Right atrium auricular region (tissue), 2 donors: Measurements from ENCODE around the gene ANTXR1. TPM values are rescaled to one million over a fixed set of nuclear protein-coding genes. Genes with fewer than 3 reads are reported as not detected.

Source experiments
- DNase-seq: peaks from one replicate; pipeline ENCODE4 v3.0.0-alpha.2; 2019; ENCODE audit warnings: low spot score
- H3K27ac ChIP-seq, 2 donors: fragments of 200-600 bp; sonication (generic); 1 replicate in 1 of 2; 2 replicates in 1 of 2; pipeline ENCODE4 v1.5.1; 2016 to 2019
- H3K27me3 ChIP-seq, 2 donors: fragments of 200-600 bp; sonication (generic); one replicate each; pipeline versions ENCODE4 v1.5.1 to v1.6.0; 2017 to 2019
- H3K36me3 ChIP-seq: fragments of 200-600 bp; sonication (generic); one replicate; pipeline ENCODE4 v1.5.1; 2016
- H3K4me1 ChIP-seq, 2 donors: fragments of 200-600 bp; sonication (generic); one replicate each; pipeline versions ENCODE4 v1.5.1 to v1.6.0; 2017 to 2019
- H3K4me3 ChIP-seq, 2 donors: fragments of 200-600 bp; sonication (generic); 1 replicate in 1 of 2; 2 replicates in 1 of 2; pipeline ENCODE4 v1.5.1; 2017 to 2019; ENCODE audit warnings: mild to moderate bottlenecking in 1 of 2, moderate library complexity in 1 of 2
- H3K9me3 ChIP-seq, 2 donors: fragments of 200-600 bp; sonication (generic); one replicate each; pipeline ENCODE4 v1.5.1; 2019
- total RNA-seq, 2 donors: library from RNA; depleted of rRNA; stranded (reverse); fragments of >200 nt; gene quantifications; one replicate each; pipeline ENCODE4 v1.1.0, GENCODE V29; 2016
- TF ChIP-seq, protein P1 (sequence below), 2 donors: fragments of 200-600 bp; sonication (generic); IDR thresholded peaks; one replicate each; pipeline ENCODE4 v1.5.1; 2019; ENCODE audit warnings: antibody characterized with exemption in 2 of 2

The ANTXR1 gene
- total RNA-seq, 2 donors from 2014 or later = 27.3 to 52.2 TPM

DNA sequence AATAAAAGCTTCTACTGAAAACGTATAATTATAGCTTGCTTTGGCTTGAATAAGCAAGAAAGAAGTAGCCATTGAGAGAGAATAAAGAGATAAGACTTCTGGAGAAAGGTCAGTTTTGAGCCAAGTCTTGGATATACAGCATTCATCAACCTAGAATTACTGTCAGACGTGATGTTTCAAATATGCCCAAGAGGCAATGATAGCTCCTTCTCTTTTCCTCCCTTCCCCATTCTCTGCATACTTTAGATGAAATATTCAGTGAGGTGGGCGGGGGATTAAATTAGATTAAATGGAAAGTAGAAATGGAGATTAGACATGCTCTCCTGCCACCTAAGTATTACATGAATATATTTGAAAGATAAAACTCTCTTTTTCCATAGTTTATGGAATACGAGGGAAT, 8.7 kb downstream of the ANTXR1 start:
- no peak for DNase-seq
- Histone ChIP-seq H3K27ac (no peak overlapping the region), H3K4me1 (peaks cover 0 to 27% of the 10 kb centered on the region in 2 donors), H3K4me3 (no peak overlapping the region), H3K9me3 (no peaks in the 10 kb centered on the region), H3K27me3 (no peaks in the 10 kb centered on the region), H3K36me3 (no peaks in the 10 kb centered on the region)
- TF ChIP-seq, protein P1, sequence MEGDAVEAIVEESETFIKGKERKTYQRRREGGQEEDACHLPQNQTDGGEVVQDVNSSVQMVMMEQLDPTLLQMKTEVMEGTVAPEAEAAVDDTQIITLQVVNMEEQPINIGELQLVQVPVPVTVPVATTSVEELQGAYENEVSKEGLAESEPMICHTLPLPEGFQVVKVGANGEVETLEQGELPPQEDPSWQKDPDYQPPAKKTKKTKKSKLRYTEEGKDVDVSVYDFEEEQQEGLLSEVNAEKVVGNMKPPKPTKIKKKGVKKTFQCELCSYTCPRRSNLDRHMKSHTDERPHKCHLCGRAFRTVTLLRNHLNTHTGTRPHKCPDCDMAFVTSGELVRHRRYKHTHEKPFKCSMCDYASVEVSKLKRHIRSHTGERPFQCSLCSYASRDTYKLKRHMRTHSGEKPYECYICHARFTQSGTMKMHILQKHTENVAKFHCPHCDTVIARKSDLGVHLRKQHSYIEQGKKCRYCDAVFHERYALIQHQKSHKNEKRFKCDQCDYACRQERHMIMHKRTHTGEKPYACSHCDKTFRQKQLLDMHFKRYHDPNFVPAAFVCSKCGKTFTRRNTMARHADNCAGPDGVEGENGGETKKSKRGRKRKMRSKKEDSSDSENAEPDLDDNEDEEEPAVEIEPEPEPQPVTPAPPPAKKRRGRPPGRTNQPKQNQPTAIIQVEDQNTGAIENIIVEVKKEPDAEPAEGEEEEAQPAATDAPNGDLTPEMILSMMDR (IDR thresholded peaks at IDR 0.05) = no peak

DNA sequence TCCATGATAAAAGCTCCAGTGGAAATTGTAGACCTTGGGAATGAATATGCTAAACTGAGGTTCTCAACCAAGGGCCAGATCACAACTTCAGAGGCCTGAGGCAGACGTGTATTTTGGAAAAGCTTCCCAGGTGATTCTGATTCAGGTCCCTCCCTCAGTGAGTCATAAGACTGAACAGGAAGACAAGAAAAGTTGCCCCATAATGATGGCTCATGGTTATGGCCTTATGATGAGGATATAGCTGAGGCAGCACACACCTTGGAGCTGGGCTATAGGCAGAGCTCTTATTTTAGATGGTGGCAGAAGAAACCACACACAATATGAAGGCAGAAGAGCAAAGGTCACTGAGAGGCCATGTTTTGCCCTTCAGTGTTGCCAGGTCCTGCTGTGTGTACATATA, 9.6 kb downstream of the ANTXR1 start:
- DNase-seq = no peak
- Histone ChIP-seq H3K4me1 (peaks cover 0 to 21% of the 10 kb centered on the region in 2 donors), H3K27me3 (no peaks in the 10 kb centered on the region), H3K27ac (no peak overlapping the region), H3K4me3 (no peak overlapping the region), H3K36me3 (no peaks in the 10 kb centered on the region), H3K9me3 (peaks cover 0 to under 1% of the 10 kb centered on the region in 2 donors)
- TF ChIP-seq, protein P1 (IDR thresholded peaks at IDR 0.05) = no peak

DNA sequence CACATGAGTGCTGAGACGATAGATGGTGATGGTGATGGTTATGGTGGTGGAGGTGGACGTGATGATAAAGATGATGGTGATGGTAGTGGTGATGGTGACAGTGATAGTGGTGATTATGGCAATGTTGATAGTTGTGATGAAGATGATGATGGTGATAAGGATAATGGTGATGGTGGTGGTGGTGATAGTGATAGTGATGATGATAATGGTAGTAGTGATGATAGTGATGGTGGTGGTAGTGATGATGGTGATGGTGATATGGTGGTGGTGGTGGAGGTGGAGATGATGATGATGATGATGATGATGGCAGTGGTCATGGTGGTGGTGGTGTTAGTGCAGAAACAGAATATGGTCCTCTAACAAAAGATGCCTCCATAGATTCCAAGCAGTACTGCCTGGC, 10.3 kb downstream of the ANTXR1 start:
- DNase-seq = no peak
- no peaks in the 10 kb centered on the region for H3K36me3 ChIP-seq
- H3K9me3 ChIP-seq = peaks cover 0 to 4% of the 10 kb centered on the region in 2 donors
- no peaks in the 10 kb centered on the region for H3K27me3 ChIP-seq
- H3K4me1 ChIP-seq = peaks cover 0 to 14% of the 10 kb centered on the region in 2 donors
- no peak overlapping the region for H3K4me3 ChIP-seq
- TF ChIP-seq, protein P1 (IDR thresholded peaks at IDR 0.05) = no peak
- H3K27ac ChIP-seq = no peak overlapping the region

DNA sequence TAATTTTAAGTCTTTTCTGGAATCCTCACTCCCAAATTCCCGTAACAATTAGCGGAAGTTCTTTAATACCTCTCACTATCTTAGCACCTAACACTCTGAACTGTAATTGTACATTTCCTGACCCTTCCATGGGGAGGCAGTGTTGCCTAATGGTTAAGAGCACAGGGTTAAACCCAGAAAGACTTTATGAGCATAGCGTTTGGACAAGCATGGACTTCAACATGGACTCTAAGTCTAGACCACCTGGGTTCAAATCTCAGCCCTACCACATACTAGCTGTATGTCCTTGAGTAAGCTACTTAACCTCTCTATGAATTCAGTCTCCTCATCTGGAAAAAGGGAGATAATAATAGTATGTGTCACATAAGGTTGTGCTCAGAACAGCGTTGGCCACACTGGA, 13.0 kb downstream of the ANTXR1 start:
- H3K4me3 ChIP-seq = no peak overlapping the region
- no peaks in the 10 kb centered on the region for H3K27me3 ChIP-seq
- H3K9me3 ChIP-seq = peaks cover 0 to 4% of the 10 kb centered on the region in 2 donors
- H3K27ac ChIP-seq = no peak overlapping the region
- no peaks in the 10 kb centered on the region for H3K36me3 ChIP-seq
- TF ChIP-seq, protein P1 (IDR thresholded peaks at IDR 0.05) = peak; percentile 21 to 63
- DNase-seq = no peak
- H3K4me1 ChIP-seq = peaks cover 0 to 6% of the 10 kb centered on the region in 2 donors

DNA sequence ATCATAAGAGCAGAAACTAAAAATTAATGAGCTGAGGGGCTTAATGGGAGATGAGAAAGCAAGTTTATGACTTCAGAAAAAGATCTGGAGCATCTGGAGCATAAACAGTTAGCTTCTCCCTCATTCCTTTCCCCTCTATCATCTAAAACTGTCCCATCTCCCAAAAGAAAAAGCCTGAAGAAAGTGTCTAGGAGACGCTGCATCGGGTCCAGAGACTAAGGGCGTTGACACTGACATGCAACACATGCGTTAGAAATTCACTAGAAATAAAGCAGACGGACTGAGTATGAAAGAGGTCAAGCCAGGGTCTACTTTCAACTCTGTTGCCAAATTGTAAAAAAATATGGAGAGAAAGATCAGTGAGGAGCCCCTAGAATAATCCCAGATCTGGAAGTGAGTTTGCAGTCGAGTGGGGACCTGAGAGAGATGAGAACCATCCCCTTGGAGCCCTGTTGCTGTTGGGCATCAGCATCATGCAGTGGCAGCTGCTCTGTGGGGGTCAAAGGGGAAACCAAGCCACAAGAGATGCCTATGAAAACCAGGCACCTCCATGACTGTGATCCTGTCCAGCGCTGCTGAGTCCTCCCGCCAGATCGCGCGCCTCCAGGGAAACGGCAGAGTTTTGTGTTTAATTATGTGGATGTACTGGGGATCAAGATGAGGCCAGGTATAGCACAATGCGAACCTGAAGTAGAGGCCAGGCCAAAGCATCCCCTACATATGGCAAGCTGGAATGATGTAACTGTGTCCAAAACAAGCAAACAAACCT, 13.9 kb downstream of the ANTXR1 start:
- H3K27ac ChIP-seq = no peak overlapping the region
- no peaks in the 10 kb centered on the region for H3K4me1 ChIP-seq
- H3K27me3 ChIP-seq = no peaks in the 10 kb centered on the region

More for the DNA sequence above, 13.9 kb downstream of the ANTXR1 start:
- no peak overlapping the region for H3K4me3 ChIP-seq
- TF ChIP-seq, protein P1 (IDR thresholded peaks at IDR 0.05) = no peak
- H3K9me3 ChIP-seq = peaks cover 0 to 4% of the 10 kb centered on the region in 2 donors
- no peaks in the 10 kb centered on the region for H3K36me3 ChIP-seq
- DNase-seq = no peak
